ENCODE results near the gene DIS3L2.

DIS3L2 gene

GRCh38 chr2:231961349-231962166 lies at the start of gene DIS3L2:
TSS of gene DIS3L2 (plus strand) at chr2:231961713. CDS start at chr2:232014928, 53,215 bp downstream.
- DNase-seq (ENCODE audit: low spot score), result peak; percentile 82

GRCh38 chr2:231914077-231914690 lies 47.3 kb upstream of the DIS3L2 start:
- no peak for DNase-seq (ENCODE audit: low spot score)

- DNase-seq (ENCODE audit: low spot score), result no peak
Observed at GRCh38 chr2:231917280-231918066, 44.0 kb upstream of the DIS3L2 start.

GRCh38 chr2:231918501-231919330 lies 42.8 kb upstream of the DIS3L2 start:
- DNase-seq (ENCODE audit: low spot score), result no peak

GRCh38 chr2:231919341-231920035 lies 42.0 kb upstream of the DIS3L2 start:
- DNase-seq (ENCODE audit: low spot score), result no peak

- DNase-seq (ENCODE audit: low spot score), result no peak
Observed at GRCh38 chr2:231920366-231920765, 41.1 kb upstream of the DIS3L2 start.

GRCh38 chr2:231920795-231921194 lies 40.7 kb upstream of the DIS3L2 start:
- no peak for DNase-seq (ENCODE audit: low spot score)

GRCh38 chr2:231922311-231923009 lies 39.1 kb upstream of the DIS3L2 start:
- no peak for DNase-seq (ENCODE audit: low spot score)

- no peak for DNase-seq (ENCODE audit: low spot score)
Observed at GRCh38 chr2:231923010-231923344, 38.5 kb upstream of the DIS3L2 start.

- no peak for DNase-seq (ENCODE audit: low spot score)
Observed at GRCh38 chr2:231923951-231924888, 37.3 kb upstream of the DIS3L2 start.

GRCh38 chr2:231924889-231925275 lies 36.6 kb upstream of the DIS3L2 start:
- DNase-seq (ENCODE audit: low spot score), result no peak

- peak; percentile 83 for DNase-seq (ENCODE audit: low spot score)
Observed at GRCh38 chr2:231925303-231926179, 36.0 kb upstream of the DIS3L2 start.

- peak; percentile 79 for DNase-seq (ENCODE audit: low spot score)
Observed at GRCh38 chr2:231926180-231926741, 35.3 kb upstream of the DIS3L2 start, which contains the start of gene NPPC. TSS of gene NPPC (minus strand) at chr2:231926396. CDS start at chr2:231926249, 147 bp downstream.

GRCh38 chr2:231926761-231927565 lies 34.5 kb upstream of the DIS3L2 start:
- DNase-seq (ENCODE audit: low spot score), result no peak

GRCh38 chr2:231927566-231927890 lies 34.0 kb upstream of the DIS3L2 start:
- no peak for DNase-seq (ENCODE audit: low spot score)

GRCh38 chr2:231928481-231928880 lies 33.0 kb upstream of the DIS3L2 start:
- DNase-seq (ENCODE audit: low spot score), result no peak
